Left lung (tissue), 10 donors: ENCODE results near the gene ZNF549. TPM values are rescaled to one million over a fixed set of nuclear protein-coding genes. Genes with fewer than 3 reads are reported as not detected.

Experiments used
- ATAC-seq: fragments of 200-7000 bp; cut with Tn5 transposase; one replicate; pipeline ENCODE4 v1.9.1; 2020; ENCODE audit warnings: moderate library complexity
- DNase-seq, 4 donors: peaks; one replicate each; pipeline ENCODE4 v3.0.0-alpha.2; 2013 to 2020
- H3K27ac ChIP-seq, 2 donors: fragments of 200-600 bp; sonication (generic) in 1 of 2; one replicate each; pipeline versions ENCODE4 v1.5.0 to v1.8.0; 2020 to 2021
- H3K27me3 ChIP-seq, 2 donors: fragments of 200-600 bp; sonication (generic) in 1 of 2; one replicate each; pipeline versions ENCODE4 v1.5.0 to v1.8.0; 2020 to 2021
- H3K36me3 ChIP-seq, 2 donors: fragments of 200-600 bp; sonication (generic) in 1 of 2; one replicate each; pipeline versions ENCODE4 v1.5.0 to v1.8.0; 2020 to 2021
- H3K4me1 ChIP-seq, 2 donors: fragments of 200-600 bp; one replicate each; pipeline ENCODE4 v1.8.0; 2021
- H3K4me3 ChIP-seq, 2 donors: fragments of 200-600 bp; sonication (generic) in 1 of 2; one replicate each; pipeline versions ENCODE4 v1.5.0 to v1.8.0; 2020 to 2021; ENCODE audit warnings: mild to moderate bottlenecking in 1 of 2
- H3K9me3 ChIP-seq, 2 donors: fragments of 200-600 bp; sonication (generic) in 1 of 2; one replicate each; pipeline versions ENCODE4 v1.5.0 to v1.8.0; 2020 to 2021
- intact Hi-C, 2 donors: fragments of 100-400 bp; cut with DNase I; formaldehyde crosslinking; loops; one replicate each; pipeline versions ENCODE4 v1.11.2 to v1.14.2; 2022
- polyA plus RNA-seq, 6 donors: library from polyadenylated mRNA; unstranded; fragments of 120-200 nt; gene quantifications; one replicate each; pipeline ENCODE4 v1.2.1, GENCODE V29; 2013; ENCODE audit not compliant: insufficient read length in 6 of 6
- total RNA-seq, 2 donors: library from RNA; stranded (reverse); fragmentation: NEBNext Ultra II Directional; extraction: Animal tissue kit (Norgen Biotek cat#: 25700); gene quantifications; one replicate each; pipeline ENCODE4 v1.2.1, GENCODE V29; 2021
- TF ChIP-seq, protein P1 (sequence below), 2 donors: fragments of 200-600 bp; sonication (generic) in 1 of 2; IDR thresholded peaks; one replicate each; pipeline versions ENCODE4 v1.5.0 to v1.8.0; 2021; ENCODE audit warnings: antibody characterized with exemption in 2 of 2
- donor health status: DM: no; HTN: yes; CAD: no.
- donor health status: DM: no; HTN: no; CAD: no.

The ZNF549 gene
- total and polyA plus RNA-seq, 8 donors, result 4.9 to 19.9 (median 17.9) TPM

- Histone ChIP-seq H3K27me3 (no peaks in the 10 kb centered on the region), H3K36me3 (peaks cover 10 to 100% of the 10 kb centered on the region in 2 donors)
- no peak for ATAC-seq
Observed at GRCh38 chr19:57546513-57546912, 19.4 kb downstream of the ZNF549 start.

GRCh38 chr19:57552432-57552831, 25.3 kb downstream of the ZNF549 start:
- intact Hi-C loops, result no loop called here
- Histone ChIP-seq H3K4me1 (no peaks in the 10 kb centered on the region), H3K27ac (no peak overlapping the region), H3K27me3 (no peaks in the 10 kb centered on the region), H3K36me3 (peaks cover under 1 to 90% of the 10 kb centered on the region in 2 donors), H3K9me3 (peaks cover 1 to 92% of the 10 kb centered on the region in 2 donors), H3K4me3 (no peak overlapping the region)
- ATAC-seq, result no peak
- no peak for DNase-seq
- TF ChIP-seq, protein P1, sequence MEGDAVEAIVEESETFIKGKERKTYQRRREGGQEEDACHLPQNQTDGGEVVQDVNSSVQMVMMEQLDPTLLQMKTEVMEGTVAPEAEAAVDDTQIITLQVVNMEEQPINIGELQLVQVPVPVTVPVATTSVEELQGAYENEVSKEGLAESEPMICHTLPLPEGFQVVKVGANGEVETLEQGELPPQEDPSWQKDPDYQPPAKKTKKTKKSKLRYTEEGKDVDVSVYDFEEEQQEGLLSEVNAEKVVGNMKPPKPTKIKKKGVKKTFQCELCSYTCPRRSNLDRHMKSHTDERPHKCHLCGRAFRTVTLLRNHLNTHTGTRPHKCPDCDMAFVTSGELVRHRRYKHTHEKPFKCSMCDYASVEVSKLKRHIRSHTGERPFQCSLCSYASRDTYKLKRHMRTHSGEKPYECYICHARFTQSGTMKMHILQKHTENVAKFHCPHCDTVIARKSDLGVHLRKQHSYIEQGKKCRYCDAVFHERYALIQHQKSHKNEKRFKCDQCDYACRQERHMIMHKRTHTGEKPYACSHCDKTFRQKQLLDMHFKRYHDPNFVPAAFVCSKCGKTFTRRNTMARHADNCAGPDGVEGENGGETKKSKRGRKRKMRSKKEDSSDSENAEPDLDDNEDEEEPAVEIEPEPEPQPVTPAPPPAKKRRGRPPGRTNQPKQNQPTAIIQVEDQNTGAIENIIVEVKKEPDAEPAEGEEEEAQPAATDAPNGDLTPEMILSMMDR (IDR thresholded peaks at IDR 0.05), result no peak

More at GRCh38 chr19:57546513-57546912, 19.4 kb downstream of the ZNF549 start:
- DNase-seq, result no peak
- no peaks in the 10 kb centered on the region for H3K4me1 ChIP-seq
- TF ChIP-seq, protein P1 (IDR thresholded peaks at IDR 0.05), result no peak
- intact Hi-C loops, result no loop called here
- H3K9me3 ChIP-seq, result peaks cover 16 to 100% of the 10 kb centered on the region in 2 donors
- no peak overlapping the region for H3K4me3 ChIP-seq
- no peak overlapping the region for H3K27ac ChIP-seq

DNA sequence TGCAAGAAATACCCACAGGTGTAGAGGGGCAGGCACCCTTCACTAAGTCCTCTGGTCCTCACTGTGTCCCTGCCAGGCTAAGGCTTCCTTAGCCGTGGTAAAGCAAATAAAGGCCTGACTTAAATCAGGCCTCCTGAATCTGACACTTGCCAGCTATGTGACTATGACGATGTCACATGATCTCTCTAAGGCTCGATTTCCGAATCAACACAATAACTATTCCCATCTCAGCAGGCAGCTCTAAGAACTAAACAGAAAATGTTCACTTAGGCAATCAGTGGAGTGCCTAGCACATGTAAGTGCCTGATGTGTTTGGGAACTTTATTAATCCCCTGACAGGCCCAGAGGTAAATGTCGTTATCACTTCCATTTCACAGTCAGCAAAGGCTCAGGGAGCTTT, 30.5 kb downstream of the ZNF549 start:
- intact Hi-C loops, result no loop called here
- peaks cover 0 to 64% of the 10 kb centered on the region in 2 donors for H3K9me3 ChIP-seq
- TF ChIP-seq, protein P1 (IDR thresholded peaks at IDR 0.05), result no peak
- H3K27me3 ChIP-seq, result no peaks in the 10 kb centered on the region
- peaks cover 0 to 38% of the 10 kb centered on the region in 2 donors for H3K36me3 ChIP-seq
- no peak overlapping the region for H3K4me3 ChIP-seq
- H3K4me1 ChIP-seq, result peaks cover 7 to 12% of the 10 kb centered on the region in 2 donors
- DNase-seq (no peak), ATAC-seq (no peak)
- H3K27ac ChIP-seq, result no peak overlapping the region

DNA sequence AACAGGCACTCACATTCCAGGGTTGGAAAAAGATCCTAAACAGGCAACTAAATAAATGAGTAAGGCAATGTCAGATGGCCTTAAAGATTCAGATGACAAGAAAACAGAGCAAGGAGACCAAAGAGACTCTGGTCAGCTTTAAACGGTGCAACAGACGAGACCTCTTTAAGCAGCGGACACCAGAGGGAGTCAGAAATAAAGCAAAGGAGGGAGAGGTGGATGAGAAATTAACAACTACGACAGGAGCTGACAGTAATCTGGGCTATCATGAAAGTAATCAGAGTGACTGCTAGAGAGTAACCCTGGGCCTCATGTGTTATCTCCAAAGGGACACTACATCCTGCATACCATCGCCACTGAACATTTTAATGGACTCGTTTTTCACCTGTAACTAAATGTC, 31.4 kb downstream of the ZNF549 start:
- ATAC-seq (no peak), DNase-seq (no peak)

DNA sequence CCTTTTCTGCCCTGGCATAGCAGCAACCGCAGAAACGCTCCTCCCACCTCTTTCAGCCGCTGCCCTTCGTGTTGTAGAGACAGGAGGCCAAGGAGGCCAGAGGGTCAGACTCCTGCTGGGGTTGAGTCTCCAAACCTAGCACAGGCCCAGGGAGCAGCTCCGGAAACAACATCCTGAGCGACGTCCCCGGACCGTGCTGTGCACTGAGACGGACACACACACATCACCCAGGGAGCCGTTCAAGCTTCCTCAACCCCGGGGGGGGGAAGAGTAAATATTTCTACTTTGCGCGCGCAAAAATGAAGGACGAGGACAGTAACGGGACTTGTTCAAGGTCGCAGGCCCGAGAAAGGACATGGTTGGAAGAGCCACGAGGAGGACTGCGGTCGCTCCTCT, 31.9 kb downstream of the ZNF549 start:
- ATAC-seq (peak; percentile 73), DNase-seq (peak in 2 of 4 donors; percentile 9 to 39)
- intact Hi-C loops, result no loop called here
- H3K4me1 ChIP-seq, result peaks cover 7 to 12% of the 10 kb centered on the region in 2 donors
- no peaks in the 10 kb centered on the region for H3K27me3 ChIP-seq
- peaks cover 0 to 64% of the 10 kb centered on the region in 2 donors for H3K9me3 ChIP-seq
- H3K27ac ChIP-seq, result peak overlapping the region in 1 of 2 donors; percentile 60
- TF ChIP-seq, protein P1 (IDR thresholded peaks at IDR 0.05), result no peak
- H3K36me3 ChIP-seq, result peaks cover 0 to 24% of the 10 kb centered on the region in 2 donors
- peak overlapping the region; percentile 93 for H3K4me3 ChIP-seq

More for the DNA sequence above, 31.4 kb downstream of the ZNF549 start:
- Histone ChIP-seq H3K4me1 (peaks cover 7 to 12% of the 10 kb centered on the region in 2 donors), H3K36me3 (peaks cover 0 to 29% of the 10 kb centered on the region in 2 donors), H3K4me3 (peak overlapping the region; percentile 93), H3K27ac (no peak overlapping the region), H3K27me3 (no peaks in the 10 kb centered on the region), H3K9me3 (peaks cover 0 to 64% of the 10 kb centered on the region in 2 donors)
- TF ChIP-seq, protein P1 (IDR thresholded peaks at IDR 0.05), result no peak
- intact Hi-C loops, result no loop called here
